Hepatocyte (in vitro differentiated cells): ENCODE data around the gene STAC3. TPM values are rescaled to one million over a fixed set of nuclear protein-coding genes. Genes with fewer than 3 reads are reported as not detected.

Experiments
- DNase-seq: peaks from one replicate; pipeline ENCODE4 v3.0.0-alpha.2; 2016; ENCODE audit warnings: low spot score
- H2AFZ ChIP-seq: fragments of 200-600 bp; sonication (generic); 2 replicates; pipeline ENCODE4 v1.6.0; 2016; ENCODE audit warnings: antibody characterized with exemption, mild to moderate bottlenecking
- H3K27ac ChIP-seq: fragments of 200-600 bp; sonication (generic); 2 replicates; pipeline ENCODE4 v1.5.1; 2016; ENCODE audit warnings: mild to moderate bottlenecking
- H3K27me3 ChIP-seq: fragments of 200-600 bp; sonication (generic); 2 replicates; pipeline ENCODE4 v1.6.1; 2016
- H3K36me3 ChIP-seq: fragments of 200-600 bp; sonication (generic); replicated peaks from 2 replicates; pipeline ENCODE4 v1.5.1; 2016; ENCODE audit warnings: low read depth; ENCODE audit not compliant: insufficient read depth
- H3K4me1 ChIP-seq: fragments of 200-600 bp; sonication (generic); 2 replicates; pipeline ENCODE4 v1.5.1; 2016; ENCODE audit warnings: mild to moderate bottlenecking, moderate library complexity; ENCODE audit not compliant: insufficient read depth
- H3K4me2 ChIP-seq: fragments of 200-600 bp; sonication (generic); 2 replicates; pipeline ENCODE4 v1.6.0; 2016
- H3K4me3 ChIP-seq: fragments of 200-600 bp; sonication (generic); 2 replicates; pipeline ENCODE4 v1.5.1; 2016; ENCODE audit warnings: mild to moderate bottlenecking
- H3K79me2 ChIP-seq: fragments of 200-600 bp; sonication (generic); 2 replicates; pipeline ENCODE4 v1.6.0; 2017; ENCODE audit warnings: mild to moderate bottlenecking
- H3K9me2 ChIP-seq: fragments of 200-600 bp; sonication (generic); replicated peaks from 2 replicates; pipeline ENCODE4 v1.6.0; 2017; ENCODE audit warnings: mild to moderate bottlenecking; ENCODE audit not compliant: insufficient read depth
- H3K9me3 ChIP-seq: fragments of 200-600 bp; sonication (generic); 2 replicates; pipeline ENCODE4 v1.5.1; 2016; ENCODE audit warnings: low read depth, mild to moderate bottlenecking
- H4K20me1 ChIP-seq: fragments of 200-600 bp; sonication (generic); 2 replicates; pipeline ENCODE4 v1.6.0; 2016; ENCODE audit warnings: mild to moderate bottlenecking; ENCODE audit not compliant: insufficient read depth, poor library complexity, severe bottlenecking
- CTCF ChIP-seq: fragments of 200-600 bp; sonication (generic); IDR thresholded peaks from 2 replicates; pipeline ENCODE4 v1.5.1; 2016; ENCODE audit warnings: antibody characterized with exemption, mild to moderate bottlenecking; ENCODE audit not compliant: poor library complexity
- EZH2 ChIP-seq: fragments of 200-600 bp; sonication (generic); IDR thresholded peaks from 2 replicates; pipeline ENCODE4 v1.6.1; 2016; ENCODE audit warnings: antibody characterized with exemption, mild to moderate bottlenecking, borderline replicate concordance
- EZH2phosphoT487 ChIP-seq: fragments of 200-600 bp; sonication (generic); IDR thresholded peaks from one replicate; pipeline ENCODE4 v1.6.1; 2018; ENCODE audit warnings: antibody characterized with exemption, mild to moderate bottlenecking, low read depth, moderate library complexity; ENCODE audit not compliant: unreplicated experiment, severe bottlenecking
- WGBS: methylation state at CpG from one replicate; pipeline ENCODE4 v1.1.6; 2016; ENCODE audit warnings: low lambda C conversion rate; ENCODE audit errors: missing lambda C conversion rate; 5-methylcytosine and 5-hydroxymethylcytosine counted together
- polyA plus RNA-seq: library from polyadenylated mRNA; unstranded; fragments of >200 nt; fragmentation: Nextera tagmentation; extraction: Ambion mirVana; gene quantifications from 2 replicates; pipeline ENCODE4 v1.2.1, GENCODE V29; 2016
- total RNA-seq: library from RNA; depleted of rRNA; stranded (reverse); fragments of >200 nt; gene quantifications from 2 replicates; pipeline ENCODE4 v1.2.3, GENCODE V29; 2014

STAC3 gene
- total and polyA plus RNA-seq, 2 experiments from 2014 or later: 0.23 to 0.83 TPM

- Histone ChIP-seq H3K9me2 (no peaks in the 10 kb centered on the region), H3K36me3 (no peaks in the 10 kb centered on the region), H3K4me3 (no peak overlapping the region), H3K9me3 (no peaks in the 10 kb centered on the region), H3K27me3 (peaks cover 59% of the 10 kb centered on the region), H3K4me1 (peaks cover 35% of the 10 kb centered on the region), H3K4me2 (no peak overlapping the region), H3K79me2 (peaks cover 5% of the 10 kb centered on the region), H3K27ac (no peak overlapping the region), H2AFZ (no peak overlapping the region), H4K20me1 (no peaks in the 10 kb centered on the region)
- DNase-seq: peak; percentile 13
- 52% methylated on average over 37 of the region's 40 CpGs for WGBS
- TF ChIP-seq EZH2phosphoT487 (no peak), CTCF (no peak), EZH2 (no peak)
Measured at GRCh38 chr12:57236201-57236924, 14.6 kb downstream of the STAC3 start.

- Histone ChIP-seq H3K9me2 (no peaks in the 10 kb centered on the region), H3K4me2 (no peak overlapping the region), H3K27ac (no peak overlapping the region), H3K79me2 (peaks cover 11% of the 10 kb centered on the region), H3K9me3 (no peaks in the 10 kb centered on the region), H4K20me1 (peaks cover 5% of the 10 kb centered on the region), H3K36me3 (no peaks in the 10 kb centered on the region), H3K27me3 (peaks cover 52% of the 10 kb centered on the region), H3K4me1 (peaks cover 34% of the 10 kb centered on the region), H3K4me3 (no peak overlapping the region), H2AFZ (no peak overlapping the region)
- TF ChIP-seq EZH2phosphoT487 (no peak), CTCF (no peak), EZH2 (no peak)
- DNase-seq: no peak
- WGBS: 77% methylated on average over 7 of the region's 8 CpGs
Measured at GRCh38 chr12:57235728-57236131, 15.3 kb downstream of the STAC3 start.

- Histone ChIP-seq H3K79me2 (peaks cover 17% of the 10 kb centered on the region), H3K27ac (no peak overlapping the region), H3K9me2 (no peaks in the 10 kb centered on the region), H3K36me3 (no peaks in the 10 kb centered on the region), H3K4me2 (no peak overlapping the region), H3K4me3 (no peak overlapping the region), H4K20me1 (peaks cover 5% of the 10 kb centered on the region), H2AFZ (no peak overlapping the region), H3K9me3 (no peaks in the 10 kb centered on the region), H3K27me3 (peaks cover 48% of the 10 kb centered on the region), H3K4me1 (peaks cover 35% of the 10 kb centered on the region)
- 70% methylated on average over 20 of the region's 26 CpGs for WGBS
- TF ChIP-seq CTCF (no peak), EZH2 (no peak), EZH2phosphoT487 (no peak)
- DNase-seq: peak; percentile 36
Measured at GRCh38 chr12:57235017-57235727, 15.8 kb downstream of the STAC3 start.
